ENCODE data around the gene MEI1.

MEI1 gene

GRCh38 chr22:41831828-41832552, 132.7 kb downstream of the MEI1 start:
- peak overlapping the region; percentile 95 for H3K27ac ChIP-seq
- no peak for TF ChIP-seq ZFX (IDR thresholded peaks at IDR 0.05; ENCODE audit: borderline replicate concordance)
- TF ChIP-seq, protein P1, sequence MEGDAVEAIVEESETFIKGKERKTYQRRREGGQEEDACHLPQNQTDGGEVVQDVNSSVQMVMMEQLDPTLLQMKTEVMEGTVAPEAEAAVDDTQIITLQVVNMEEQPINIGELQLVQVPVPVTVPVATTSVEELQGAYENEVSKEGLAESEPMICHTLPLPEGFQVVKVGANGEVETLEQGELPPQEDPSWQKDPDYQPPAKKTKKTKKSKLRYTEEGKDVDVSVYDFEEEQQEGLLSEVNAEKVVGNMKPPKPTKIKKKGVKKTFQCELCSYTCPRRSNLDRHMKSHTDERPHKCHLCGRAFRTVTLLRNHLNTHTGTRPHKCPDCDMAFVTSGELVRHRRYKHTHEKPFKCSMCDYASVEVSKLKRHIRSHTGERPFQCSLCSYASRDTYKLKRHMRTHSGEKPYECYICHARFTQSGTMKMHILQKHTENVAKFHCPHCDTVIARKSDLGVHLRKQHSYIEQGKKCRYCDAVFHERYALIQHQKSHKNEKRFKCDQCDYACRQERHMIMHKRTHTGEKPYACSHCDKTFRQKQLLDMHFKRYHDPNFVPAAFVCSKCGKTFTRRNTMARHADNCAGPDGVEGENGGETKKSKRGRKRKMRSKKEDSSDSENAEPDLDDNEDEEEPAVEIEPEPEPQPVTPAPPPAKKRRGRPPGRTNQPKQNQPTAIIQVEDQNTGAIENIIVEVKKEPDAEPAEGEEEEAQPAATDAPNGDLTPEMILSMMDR (IDR thresholded peaks at IDR 0.05) = no peak

- TF ChIP-seq ZFX (IDR thresholded peaks at IDR 0.05; ENCODE audit: borderline replicate concordance) = no peak
- TF ChIP-seq, protein P1 (IDR thresholded peaks at IDR 0.05) = peak; percentile 6; the same call in 1 of the 2 replicates
Observed at GRCh38 chr22:41832553-41833368, 133.5 kb downstream of the MEI1 start, which contains the start of gene SREBF2. Gene SREBF2, plus strand, starts transcription at chr22:41833105. Its CDS starts 166 bp downstream, at chr22:41833271.

GRCh38 chr22:41833369-41834004, 134.2 kb downstream of the MEI1 start:
- no peak for TF ChIP-seq ZFX (IDR thresholded peaks at IDR 0.05; ENCODE audit: borderline replicate concordance)
- TF ChIP-seq, protein P1 (IDR thresholded peaks at IDR 0.05) = no peak; the same call in 1 of the 2 replicates
- peak overlapping the region; percentile 95 for H3K27ac ChIP-seq

More at GRCh38 chr22:41832553-41833368, 133.5 kb downstream of the MEI1 start, which contains the start of gene SREBF2:
- peak within 1 kb of the TSS; percentile 95 for H3K27ac ChIP-seq

- peak overlapping the region; percentile 95 for H3K27ac ChIP-seq
- no peak for TF ChIP-seq ZFX (IDR thresholded peaks at IDR 0.05; ENCODE audit: borderline replicate concordance)
- TF ChIP-seq, protein P1 (IDR thresholded peaks at IDR 0.05) = no peak
Observed at GRCh38 chr22:41834005-41834944, 135.0 kb downstream of the MEI1 start.

DNA sequence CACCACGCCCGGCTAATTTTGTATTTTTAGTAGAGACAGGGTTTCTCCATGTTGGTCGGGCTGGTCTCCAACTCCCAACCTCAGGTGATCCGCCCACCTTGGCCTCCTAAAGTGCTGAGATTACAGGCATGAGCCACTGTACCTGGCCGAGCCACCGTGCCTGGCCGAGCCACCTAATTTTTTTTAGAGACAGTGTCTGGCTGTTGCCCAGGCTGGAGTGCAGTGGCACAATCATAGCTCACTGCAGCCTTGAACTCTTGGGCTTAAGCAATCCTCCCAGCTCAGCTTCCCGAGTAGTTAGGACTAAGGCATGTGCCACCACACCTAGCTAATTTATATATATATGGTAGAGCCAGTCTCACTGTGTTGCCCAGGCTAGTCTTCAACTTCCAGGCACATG, 136.2 kb downstream of the MEI1 start:
- peak overlapping the region; percentile 95 for H3K27ac ChIP-seq

- TF ChIP-seq, protein P1 (IDR thresholded peaks at IDR 0.05) = no peak
- TF ChIP-seq ZFX (IDR thresholded peaks at IDR 0.05; ENCODE audit: borderline replicate concordance) = no peak
- peak overlapping the region; percentile 95 for H3K27ac ChIP-seq
Observed at GRCh38 chr22:41836551-41836950, 137.2 kb downstream of the MEI1 start.

Data from 22Rv1 (cell line).